ENCODE measurements around the gene HNRNPA3. TPM values are rescaled to one million over a fixed set of nuclear protein-coding genes. Genes with fewer than 3 reads are reported as not detected.

HNRNPA3 gene
- total and polyA plus RNA-seq, 10 of the 15 experiments (the other 5 are each of a cell fraction or from before 2014, with no cell fraction given), result 40.4 to 343 (median 206) TPM

- TF ChIP-seq USF2 (IDR thresholded peaks at IDR 0.05; ENCODE audit: borderline replicate concordance, low read depth, low read length) (no peak), RB1 (IDR thresholded peaks at IDR 0.05; ENCODE audit: borderline replicate concordance) (no peak), RAD21 (IDR thresholded peaks at IDR 0.05; ENCODE audit: insufficient read depth, low read depth, low read length) (no peak), EZH2 (IDR thresholded peaks at IDR 0.05; ENCODE audit: borderline replicate concordance, control insufficient read depth, low read depth, low read length) (no peak), PRDM15 (CRISPR knock-in tag; IDR thresholded peaks at IDR 0.05) (no peak), PAX8 (IDR thresholded peaks at IDR 0.05) (no peak), NR2C1 (IDR thresholded peaks at IDR 0.05) (no peak), SMC3 (IDR thresholded peaks at IDR 0.05; ENCODE audit: borderline replicate concordance, low read length) (no peak), NFXL1 (IDR thresholded peaks at IDR 0.05; ENCODE audit: borderline replicate concordance) (no peak), POLR2AphosphoS2 (IDR thresholded peaks at IDR 0.05; ENCODE audit: low read depth, low read length) (no peak), ATF7 (IDR thresholded peaks at IDR 0.05; ENCODE audit: low read depth) (peak; percentile 68), NFIC (IDR thresholded peaks at IDR 0.05; ENCODE audit: low read depth, low read length) (peak; percentile 83; the same call in 1 of the 2 replicates), RBBP5 (conservative IDR thresholded peaks at IDR 0.05) (no peak), YY1 (IDR thresholded peaks at IDR 0.05; ENCODE audit: low read depth, low read length) (no peak), HSF1 (IDR thresholded peaks at IDR 0.05; ENCODE audit: low read depth, low read length) (no peak), SP1 (IDR thresholded peaks at IDR 0.05; ENCODE audit: low read depth, low read length) (peak; percentile 11), ASH2L (IDR thresholded peaks at IDR 0.05; ENCODE audit: borderline replicate concordance, low read depth) (0 out of 2 replicates have a peak, but pooled peaks have one; percentile 38), TCF3 (IDR thresholded peaks at IDR 0.05; ENCODE audit: borderline replicate concordance, insufficient read depth, low read depth, low read length) (no peak), HDAC6 (IDR thresholded peaks at IDR 0.05; ENCODE audit: unreplicated experiment) (no peak), ZBED1 (IDR thresholded peaks at IDR 0.05; ENCODE audit: borderline replicate concordance) (no peak), ATF3 (IDR thresholded peaks at IDR 0.05; ENCODE audit: borderline replicate concordance, extremely low read depth, low read depth, low read length) (no peak), PBX3 (IDR thresholded peaks at IDR 0.05; ENCODE audit: insufficient replicate concordance, low read depth, low read length) (no peak), EED (IDR thresholded peaks at IDR 0.05; ENCODE audit: low read depth) (no peak), GATAD2B (conservative IDR thresholded peaks at IDR 0.05; ENCODE audit: low read depth) (no peak)
These were observed 42.6 kb upstream of the HNRNPA3 start (continued) for GRCh38 chr2:177169810-177170514.
